GM19239 (cell line): Measurements from ENCODE around the gene REC8.

ENCODE experiments used
- DNase-seq: peaks from one replicate; pipeline ENCODE4 v3.0.0; 2011; ENCODE audit warnings: low spot score; ENCODE audit not compliant: insufficient read length
- FAIRE-seq: peaks from 2 replicates; lab custom pipeline; 2011; peaks lifted over from hg19 to GRCh38; lab: Jason Lieb, UNC

Gene REC8

DNA sequence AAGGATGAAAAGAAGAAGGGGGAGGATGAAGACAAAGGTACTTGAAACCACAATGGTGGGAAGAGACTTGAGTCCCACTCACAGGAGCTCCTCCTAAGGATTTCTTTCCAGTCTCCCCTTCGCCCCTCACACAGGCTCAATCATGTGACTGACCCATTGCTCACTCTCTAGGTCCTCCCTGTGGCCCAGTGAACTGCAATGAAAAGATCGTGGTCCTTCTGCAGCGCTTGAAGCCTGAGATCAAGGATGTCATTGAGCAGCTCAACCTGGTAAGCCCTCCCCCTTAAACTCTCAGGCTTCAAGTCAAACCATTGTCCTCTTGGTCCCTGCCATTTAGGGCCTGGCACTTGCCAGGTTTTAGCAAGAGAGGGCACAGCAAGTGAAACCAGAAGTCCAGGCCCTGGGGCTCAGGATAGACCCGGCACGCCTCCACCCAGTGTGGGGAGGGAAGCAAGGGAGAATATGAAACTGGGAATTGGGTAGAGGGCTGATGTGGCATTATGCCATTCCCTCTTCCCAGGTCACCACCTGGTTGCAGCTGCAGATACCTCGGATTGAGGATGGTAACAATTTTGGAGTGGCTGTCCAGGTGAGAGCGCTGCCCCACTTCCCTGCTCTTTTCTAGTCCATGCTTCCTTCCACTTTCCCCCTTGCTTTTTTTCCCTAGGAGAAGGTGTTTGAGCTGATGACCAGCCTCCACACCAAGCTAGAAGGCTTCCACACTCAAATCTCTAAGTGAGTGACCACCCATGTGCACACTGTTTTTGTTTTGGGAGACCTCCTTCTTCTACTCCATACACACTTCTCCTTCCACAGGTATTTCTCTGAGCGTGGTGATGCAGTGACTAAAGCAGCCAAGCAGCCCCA, 34.1 kb upstream of the REC8 start:
- DNase-seq (no peak), FAIRE-seq (no peak)

DNA sequence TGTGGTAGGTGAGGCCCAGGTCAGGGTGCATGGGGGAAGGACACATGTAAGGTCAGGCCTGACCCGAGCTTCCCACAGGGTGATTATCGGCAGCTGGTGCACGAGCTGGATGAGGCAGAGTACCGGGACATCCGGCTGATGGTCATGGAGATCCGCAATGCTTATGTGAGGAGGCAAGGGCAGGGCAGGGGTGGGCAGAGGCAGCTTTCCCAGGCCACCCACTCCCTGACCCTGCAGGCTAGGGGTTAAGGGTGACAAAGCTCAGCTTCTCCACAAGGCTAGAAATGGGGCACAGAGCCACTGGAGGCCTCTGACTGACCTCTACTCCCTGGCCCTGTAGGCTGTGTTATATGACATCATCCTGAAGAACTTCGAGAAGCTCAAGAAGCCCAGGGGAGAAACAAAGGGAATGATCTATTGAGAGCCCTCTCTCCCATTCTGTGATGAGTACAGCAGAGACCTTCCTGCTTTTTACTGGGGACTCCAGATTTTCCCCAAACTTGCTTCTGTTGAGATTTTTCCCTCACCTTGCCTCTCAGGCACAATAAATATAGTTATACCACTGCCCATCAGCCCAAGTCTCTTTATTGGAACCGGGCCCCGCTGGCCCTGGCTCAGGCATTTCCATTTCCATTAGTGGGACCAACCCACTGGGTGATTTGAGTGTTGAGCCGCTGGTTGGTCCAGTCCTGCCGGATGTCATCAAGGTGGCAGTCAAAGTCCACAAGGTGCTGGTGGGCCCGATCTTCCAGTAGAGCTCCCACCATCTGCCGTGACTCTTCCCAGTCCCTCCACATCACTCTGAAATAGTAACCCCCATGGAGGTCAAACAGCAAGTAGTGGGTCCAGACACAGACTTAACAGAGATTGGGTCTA, 33.2 kb upstream of the REC8 start:
- DNase-seq (no peak), FAIRE-seq (no peak)

DNA sequence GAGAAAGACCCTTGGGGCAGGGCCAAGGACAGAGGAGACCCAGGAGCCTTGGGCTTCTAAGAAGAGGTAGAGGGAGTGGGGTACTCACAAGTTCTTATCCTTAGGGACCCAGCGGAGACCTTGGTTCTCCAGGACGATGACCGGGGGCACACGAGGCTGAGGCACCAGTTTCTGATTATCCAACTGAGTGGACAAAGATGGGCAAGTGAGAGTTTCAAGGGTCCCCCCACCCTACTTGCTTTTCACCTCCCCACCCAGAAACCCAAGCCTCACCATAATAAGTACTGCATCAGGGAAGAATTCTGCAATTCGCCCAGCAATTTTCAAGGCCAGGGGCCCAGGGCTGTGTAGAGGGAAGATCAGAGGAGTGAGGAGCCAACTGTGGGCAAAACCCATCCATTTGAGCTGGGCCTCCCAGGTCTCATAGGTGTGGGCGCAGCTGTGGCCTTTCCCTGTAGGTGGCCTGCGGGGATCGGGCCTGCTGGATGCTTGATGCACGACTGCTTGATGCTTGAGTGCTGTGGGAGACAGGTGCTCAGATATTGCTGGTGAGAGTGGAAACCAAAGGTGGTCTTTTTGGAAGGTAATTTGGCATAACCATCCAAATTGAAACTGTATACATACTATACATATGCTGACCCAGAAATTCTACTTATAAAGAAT, 32.5 kb upstream of the REC8 start:
- FAIRE-seq, result no peak
- DNase-seq, result no peak

DNA sequence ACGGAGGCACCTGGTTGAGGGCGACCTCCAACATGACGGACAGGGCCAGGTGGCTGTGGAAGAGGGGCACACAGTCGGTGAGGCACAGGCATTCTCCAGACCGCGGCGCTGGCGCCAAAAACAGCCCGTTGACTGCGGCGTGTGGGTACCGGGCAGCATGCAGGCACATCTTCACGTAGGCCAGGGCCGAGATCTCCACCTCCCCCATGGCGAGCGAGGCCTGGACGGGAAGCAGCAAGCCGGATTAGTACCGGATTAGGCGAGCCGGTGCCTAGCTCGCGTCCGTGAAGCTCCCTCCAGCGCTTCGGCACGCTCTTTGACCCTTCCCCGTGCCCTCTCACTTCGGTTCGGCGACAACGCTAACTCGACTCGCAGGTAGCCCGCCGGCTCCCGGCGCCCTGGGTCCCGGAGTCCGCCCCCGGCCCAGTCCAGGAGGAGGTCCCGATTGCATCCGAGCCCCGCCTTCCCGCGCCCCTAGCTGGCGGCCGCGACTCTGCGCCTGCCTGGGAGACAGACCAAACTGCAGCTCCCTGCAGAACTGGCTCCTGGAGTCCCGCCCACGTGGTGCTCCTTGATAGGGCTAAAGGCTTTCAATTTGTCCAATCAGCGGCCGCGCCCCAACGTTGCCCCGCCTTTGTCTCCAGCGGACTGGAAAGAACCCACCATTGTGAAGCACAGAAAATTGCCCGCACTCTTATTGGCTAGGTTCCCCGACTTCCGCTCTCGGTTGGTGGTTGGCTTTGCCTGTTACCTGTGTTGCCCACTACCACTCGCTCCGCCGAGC, 30.6 kb upstream of the REC8 start, which contains the start of gene EMC9:
Gene EMC9, minus strand, starts transcription at position 495 of the 784 bp plus-strand sequence. Its CDS starts 287 bp downstream, at position 208.
- FAIRE-seq (peak; percentile 96), DNase-seq (peak; percentile 93)

DNA sequence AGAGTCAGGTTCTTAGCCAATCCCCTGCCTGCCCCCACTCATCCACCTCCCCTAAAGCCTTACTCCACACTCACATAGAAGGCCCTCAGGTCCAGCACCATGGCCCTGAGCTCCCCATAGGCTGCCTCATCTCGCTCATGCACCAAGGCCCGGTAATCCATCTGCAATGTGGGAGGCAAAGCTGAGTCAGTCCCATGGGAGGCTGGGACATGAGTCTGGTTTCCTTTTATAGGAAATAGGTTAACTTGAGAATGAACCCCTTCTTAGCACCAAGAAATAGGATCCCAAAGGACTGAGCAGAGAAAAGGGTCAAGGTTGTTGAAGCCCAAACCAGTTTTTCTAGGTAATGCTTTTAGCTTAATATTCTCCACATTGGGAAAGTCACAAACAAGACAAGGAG, 28.4 kb upstream of the REC8 start:
- FAIRE-seq (no peak), DNase-seq (no peak)

DNA sequence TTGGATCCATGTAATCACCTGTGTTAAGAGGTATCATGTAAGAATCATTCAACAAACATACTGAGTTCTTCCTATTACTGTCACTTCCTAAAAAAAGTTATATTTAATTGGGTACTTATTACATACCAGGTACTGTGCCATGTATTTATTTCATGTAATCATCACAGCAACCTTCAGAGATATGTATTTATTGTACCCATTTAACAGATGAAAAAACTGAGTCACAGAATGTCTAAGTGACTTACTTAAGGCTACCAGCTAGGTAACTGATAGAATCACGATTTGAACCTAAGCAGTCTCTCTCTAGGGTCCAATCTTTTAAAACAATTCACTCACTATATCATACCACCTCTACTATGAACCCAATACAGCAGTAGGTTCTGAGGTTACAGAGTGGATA, 27.4 kb upstream of the REC8 start:
- no peak for FAIRE-seq
- no peak for DNase-seq

DNA sequence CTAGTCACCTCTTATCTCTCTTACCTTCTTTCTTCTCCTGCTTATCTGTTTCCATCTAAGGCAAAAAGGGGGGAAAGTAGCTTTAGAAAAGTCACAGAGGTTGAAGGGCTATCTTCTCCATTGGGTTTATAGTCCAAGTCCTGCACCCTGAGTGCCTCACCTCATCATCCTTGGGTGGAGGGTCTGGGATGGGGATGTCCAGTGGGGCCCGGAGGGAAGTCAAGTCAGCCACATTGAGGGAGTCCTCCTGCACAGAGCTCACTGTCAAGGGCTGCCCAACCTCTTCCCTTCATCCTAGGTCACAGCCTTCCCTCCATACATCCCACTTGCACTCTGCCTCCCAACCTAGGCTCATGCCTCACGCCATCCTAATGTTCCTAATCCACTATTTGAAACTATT, 26.7 kb upstream of the REC8 start:
- no peak for FAIRE-seq
- DNase-seq, result no peak

DNA sequence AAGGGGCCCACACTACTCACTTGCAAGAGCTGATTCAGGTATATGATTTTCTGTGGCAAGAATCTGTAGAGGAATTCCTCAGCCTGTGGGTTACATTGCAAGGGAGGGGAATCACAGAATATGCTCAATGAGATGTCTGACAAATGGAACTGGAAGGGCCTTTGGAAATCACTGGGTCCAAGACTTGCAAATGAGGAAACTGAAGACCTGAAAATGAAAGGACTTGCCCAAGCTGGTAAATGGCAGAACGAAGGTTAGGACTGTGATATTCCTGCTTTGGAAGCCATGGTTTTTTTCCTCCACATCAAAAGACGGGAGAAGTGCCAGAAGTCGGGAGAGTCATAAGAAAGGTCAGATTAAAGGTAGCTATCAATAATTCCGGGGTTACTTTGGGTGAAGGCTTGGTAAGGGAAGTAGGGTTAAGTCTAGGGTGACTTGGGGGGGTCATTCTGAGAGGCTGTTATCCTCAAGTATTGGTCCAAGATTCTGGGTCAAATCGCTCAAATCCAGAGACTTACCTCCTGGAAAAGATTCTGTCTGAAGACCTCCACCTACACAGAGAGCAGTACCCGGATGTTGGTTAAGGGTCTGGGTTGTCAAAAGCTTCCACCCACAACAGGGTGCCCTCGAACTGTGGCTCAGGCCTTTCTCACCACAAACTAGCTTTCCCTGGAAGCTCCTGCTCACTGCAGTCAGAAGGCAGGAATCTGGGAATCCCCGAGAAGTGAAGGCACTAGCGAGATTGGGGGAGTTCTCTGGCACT, 26.0 kb upstream of the REC8 start:
- DNase-seq (no peak), FAIRE-seq (peak; percentile 70)

DNA sequence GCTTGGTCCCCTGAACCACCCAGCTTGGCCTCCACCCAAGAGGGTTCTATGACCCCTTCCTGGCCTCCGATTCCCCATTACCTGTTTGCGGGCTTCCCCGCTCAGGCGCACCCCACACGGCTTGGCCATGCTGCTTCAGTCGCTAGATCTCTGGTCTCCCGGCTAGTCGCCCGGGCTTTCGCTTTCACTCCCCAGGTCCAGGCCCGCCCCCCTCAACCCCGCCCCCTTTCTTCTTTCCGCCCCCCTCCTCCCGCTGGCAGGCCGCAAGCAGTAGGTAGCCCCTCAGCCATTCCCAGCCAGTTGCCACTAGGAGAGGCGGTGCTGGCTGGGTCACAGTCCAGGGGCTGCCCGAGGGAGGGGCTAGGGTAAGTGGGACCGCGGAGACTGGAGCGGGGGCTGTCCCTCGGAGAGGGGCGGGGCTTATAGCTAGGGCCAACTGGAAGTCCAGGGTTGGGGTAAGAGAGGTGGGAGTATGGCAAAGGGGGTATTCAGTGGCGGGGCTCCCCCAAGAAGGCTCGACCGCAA, 25.4 kb upstream of the REC8 start, which contains the start of gene PSME2:
Gene PSME2, minus strand, starts transcription at position 158 of the 525 bp plus-strand sequence. Its CDS starts 29 bp downstream, at position 129.
- DNase-seq, result peak; percentile 96
- peak; percentile 39 for FAIRE-seq

DNA sequence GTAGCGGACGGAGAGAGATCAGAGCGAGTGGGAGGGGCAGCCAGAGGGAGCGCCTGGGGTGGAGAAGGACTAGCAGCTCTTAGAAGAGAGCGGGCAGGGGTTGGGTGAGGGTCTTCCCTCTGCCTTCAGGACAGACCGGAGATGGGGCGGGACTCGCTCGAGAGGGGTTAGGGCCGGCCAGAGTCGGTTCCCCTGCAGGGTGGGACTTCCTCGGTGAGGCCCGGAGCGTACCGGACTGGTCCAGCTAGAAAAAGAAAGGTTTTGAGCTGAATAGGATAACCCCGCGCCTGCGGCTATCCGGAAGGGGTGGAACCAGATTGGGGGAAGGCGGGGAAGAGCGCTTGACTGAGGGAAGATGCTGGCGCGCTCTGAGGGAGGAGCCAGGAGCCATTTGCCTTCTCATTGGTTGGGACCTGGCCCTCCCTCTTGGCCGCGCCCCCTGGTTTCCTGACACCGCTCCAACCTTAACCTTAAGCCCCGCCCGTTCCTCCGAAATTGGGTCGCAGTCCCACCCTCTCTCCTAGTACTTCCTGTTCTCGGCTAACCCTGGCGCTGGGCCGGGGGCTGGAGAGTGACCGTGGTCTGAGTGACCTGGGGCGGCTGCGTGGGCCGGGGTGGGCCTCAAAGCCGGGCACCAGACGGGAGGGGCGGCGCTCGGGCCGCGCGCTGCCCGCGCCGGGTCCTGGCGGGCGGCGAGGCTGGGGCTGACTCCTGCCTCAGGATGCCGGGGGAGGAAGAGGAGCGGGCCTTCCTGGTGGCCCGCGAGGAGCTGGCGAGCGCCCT, 24.7 kb upstream of the REC8 start, which contains the start of gene RNF31:
Gene RNF31, plus strand, starts transcription at position 521 of the 783 bp plus-strand sequence. Its CDS starts 201 bp downstream, at position 722.
- DNase-seq (peak; percentile 98), FAIRE-seq (peak; percentile 98)

DNA sequence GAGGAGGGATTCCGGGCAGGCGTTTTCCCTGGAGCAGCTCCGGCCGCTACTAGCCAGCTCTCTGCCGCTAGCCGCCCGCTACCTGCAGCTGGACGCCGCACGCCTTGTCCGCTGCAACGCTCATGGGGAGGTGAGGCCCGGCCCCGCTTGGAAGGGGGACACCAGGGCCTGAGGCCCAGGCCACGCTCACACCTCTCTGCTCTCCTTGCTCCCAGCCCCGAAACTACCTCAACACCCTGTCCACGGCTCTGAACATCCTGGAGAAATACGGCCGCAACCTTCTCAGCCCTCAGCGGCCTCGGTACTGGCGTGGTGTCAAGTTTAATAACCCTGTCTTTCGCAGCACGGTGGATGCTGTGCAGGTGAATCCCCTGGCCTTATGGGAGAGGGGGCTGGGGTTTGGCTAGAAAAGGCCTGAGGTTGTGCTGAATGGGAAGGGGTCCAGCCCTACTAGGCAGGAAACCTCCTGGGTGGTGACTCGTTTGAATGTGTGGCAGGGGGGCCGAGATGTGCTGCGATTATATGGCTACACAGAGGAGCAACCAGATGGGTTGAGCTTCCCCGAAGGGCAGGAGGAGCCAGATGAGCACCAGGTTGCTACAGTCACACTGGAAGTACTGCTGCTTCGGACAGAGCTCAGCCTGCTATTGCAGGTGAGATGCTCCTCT, 24.0 kb upstream of the REC8 start:
- FAIRE-seq (no peak), DNase-seq (no peak)

DNA sequence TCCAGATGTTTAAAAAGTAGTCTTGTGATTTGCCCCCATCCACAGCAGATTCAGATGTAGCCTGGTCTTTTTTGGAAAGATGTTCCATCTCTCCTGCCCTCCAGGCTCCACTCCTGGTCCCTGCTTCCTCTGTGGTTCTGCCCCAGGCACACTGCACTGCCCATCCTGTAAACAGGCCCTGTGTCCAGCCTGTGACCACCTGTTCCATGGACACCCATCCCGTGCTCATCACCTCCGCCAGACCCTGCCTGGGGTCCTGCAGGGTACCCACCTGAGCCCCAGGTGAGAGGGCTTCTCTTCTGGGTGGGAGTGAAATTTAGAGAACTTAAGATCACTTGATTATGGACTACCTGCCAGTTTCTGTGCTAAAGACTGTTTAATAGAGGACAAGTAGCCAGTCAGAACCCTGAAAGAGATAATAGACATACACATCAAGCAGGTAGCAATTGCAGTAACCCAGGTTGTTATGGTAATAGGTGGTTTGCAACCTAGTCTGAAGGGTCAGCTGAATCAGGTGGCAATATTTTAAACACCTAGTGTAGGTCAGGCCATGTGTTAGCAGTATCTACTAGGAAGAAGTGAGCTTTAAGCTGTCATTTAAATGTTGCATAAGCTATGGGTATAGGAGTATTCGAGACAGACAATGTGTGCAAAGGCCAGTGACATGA, 22.4 kb upstream of the REC8 start:
- no peak for DNase-seq
- FAIRE-seq, result no peak

DNA sequence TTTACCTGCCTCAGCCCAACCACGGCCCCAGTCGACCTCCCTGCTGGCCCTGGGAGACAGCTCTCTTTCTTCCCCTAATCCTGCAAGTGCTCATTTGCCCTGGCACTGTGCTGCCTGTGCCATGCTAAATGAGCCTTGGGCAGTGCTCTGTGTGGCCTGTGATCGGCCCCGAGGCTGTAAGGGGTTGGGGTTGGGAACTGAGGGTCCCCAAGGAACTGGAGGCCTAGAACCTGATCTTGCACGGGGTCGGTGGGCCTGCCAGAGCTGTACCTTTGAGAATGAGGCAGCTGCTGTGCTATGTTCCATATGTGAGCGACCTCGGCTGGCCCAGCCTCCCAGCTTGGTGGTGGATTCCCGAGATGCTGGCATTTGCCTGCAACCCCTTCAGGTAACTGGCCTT, 21.8 kb upstream of the REC8 start:
- no peak for DNase-seq
- FAIRE-seq, result no peak

DNA sequence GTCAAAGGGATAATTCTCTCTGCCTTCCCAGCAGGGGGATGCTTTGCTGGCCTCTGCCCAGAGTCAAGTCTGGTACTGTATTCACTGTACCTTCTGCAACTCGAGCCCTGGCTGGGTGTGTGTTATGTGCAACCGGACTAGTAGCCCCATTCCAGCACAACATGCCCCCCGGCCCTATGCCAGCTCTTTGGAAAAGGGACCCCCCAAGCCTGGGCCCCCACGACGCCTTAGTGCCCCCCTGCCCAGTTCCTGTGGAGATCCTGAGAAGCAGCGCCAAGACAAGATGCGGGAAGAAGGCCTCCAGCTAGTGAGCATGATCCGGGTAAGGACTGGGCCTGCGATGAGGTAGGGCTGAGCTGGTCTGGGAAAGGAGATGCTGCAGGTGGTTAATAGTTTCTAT, 21.3 kb upstream of the REC8 start:
- FAIRE-seq (no peak), DNase-seq (no peak)

DNA sequence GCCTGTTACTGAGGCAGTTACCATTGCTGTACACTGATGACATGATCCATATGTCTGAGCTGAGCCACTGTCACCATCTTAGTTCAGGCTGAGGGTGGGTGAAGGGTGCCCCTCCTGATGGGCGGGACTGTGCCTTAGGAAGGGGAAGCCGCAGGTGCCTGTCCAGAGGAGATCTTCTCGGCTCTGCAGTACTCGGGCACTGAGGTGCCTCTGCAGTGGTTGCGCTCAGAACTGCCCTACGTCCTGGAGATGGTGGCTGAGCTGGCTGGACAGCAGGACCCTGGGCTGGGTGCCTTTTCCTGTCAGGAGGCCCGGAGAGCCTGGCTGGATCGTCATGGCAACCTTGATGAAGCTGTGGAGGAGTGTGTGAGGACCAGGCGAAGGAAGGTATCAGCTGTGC, 20.9 kb upstream of the REC8 start:
- DNase-seq (no peak), FAIRE-seq (no peak)

DNA sequence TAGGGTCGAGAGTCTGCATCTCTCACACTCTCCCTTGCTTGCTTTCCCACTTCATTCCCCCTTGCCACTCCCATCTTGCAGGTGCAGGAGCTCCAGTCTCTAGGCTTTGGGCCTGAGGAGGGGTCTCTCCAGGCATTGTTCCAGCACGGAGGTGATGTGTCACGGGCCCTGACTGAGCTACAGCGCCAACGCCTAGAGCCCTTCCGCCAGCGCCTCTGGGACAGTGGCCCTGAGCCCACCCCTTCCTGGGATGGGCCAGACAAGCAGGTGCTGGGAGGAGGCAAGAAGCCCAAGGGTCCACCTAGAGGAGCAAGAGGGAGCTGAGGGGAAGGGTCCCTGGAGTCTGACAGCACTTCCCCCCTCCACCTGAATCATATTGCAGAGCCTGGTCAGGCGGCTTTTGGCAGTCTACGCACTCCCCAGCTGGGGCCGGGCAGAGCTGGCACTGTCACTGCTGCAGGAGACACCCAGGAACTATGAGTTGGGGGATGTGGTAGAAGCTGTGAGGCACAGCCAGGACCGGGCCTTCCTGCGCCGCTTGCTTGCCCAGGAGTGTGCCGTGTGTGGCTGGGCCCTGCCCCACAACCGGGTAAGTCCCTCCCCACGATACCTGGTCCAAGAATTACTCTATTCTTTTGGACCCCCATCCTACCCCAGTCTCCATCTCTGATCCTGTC, 20.3 kb upstream of the REC8 start:
- FAIRE-seq (no peak), DNase-seq (no peak)
